GM10266 (cell line): Measurements from ENCODE around the gene CLNK.

Source experiments
- DNase-seq: peaks from one replicate; pipeline ENCODE4 v3.0.0; 2012; ENCODE audit errors: extremely low spot score
- TF ChIP-seq, protein P1 (sequence below): IDR thresholded peaks from 2 replicates; pipeline ENCODE4 v1.5.1; 2012; ENCODE audit warnings: mild to moderate bottlenecking, low read depth; ENCODE audit not compliant: control insufficient read depth, insufficient read depth; ENCODE audit errors: missing control alignments

The CLNK gene

GRCh38 chr4:10454726-10455125, 229.8 kb downstream of the CLNK start:
- TF ChIP-seq, protein P1, sequence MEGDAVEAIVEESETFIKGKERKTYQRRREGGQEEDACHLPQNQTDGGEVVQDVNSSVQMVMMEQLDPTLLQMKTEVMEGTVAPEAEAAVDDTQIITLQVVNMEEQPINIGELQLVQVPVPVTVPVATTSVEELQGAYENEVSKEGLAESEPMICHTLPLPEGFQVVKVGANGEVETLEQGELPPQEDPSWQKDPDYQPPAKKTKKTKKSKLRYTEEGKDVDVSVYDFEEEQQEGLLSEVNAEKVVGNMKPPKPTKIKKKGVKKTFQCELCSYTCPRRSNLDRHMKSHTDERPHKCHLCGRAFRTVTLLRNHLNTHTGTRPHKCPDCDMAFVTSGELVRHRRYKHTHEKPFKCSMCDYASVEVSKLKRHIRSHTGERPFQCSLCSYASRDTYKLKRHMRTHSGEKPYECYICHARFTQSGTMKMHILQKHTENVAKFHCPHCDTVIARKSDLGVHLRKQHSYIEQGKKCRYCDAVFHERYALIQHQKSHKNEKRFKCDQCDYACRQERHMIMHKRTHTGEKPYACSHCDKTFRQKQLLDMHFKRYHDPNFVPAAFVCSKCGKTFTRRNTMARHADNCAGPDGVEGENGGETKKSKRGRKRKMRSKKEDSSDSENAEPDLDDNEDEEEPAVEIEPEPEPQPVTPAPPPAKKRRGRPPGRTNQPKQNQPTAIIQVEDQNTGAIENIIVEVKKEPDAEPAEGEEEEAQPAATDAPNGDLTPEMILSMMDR = no peak
- DNase-seq = no peak

DNA sequence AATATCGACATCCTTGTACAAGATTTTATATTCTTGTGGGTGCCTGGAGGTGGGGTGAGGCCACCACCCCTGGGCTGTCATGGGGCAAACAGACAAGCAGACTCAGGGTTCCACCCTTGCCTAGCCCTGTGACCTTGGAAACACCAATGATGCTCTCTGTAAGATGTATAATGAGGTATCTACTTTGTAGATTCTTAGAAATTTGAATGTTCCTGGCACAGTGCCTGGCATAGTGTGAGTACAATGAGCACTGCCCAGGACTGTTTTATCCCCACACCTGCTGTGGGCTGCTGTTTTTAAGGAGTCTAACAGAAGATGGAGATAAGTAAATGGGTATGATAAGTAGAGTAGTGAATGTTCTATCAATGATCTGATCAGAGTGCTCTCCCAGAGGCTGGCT, 230.4 kb downstream of the CLNK start:
- no peak for DNase-seq
- TF ChIP-seq, protein P1 = no peak

DNA sequence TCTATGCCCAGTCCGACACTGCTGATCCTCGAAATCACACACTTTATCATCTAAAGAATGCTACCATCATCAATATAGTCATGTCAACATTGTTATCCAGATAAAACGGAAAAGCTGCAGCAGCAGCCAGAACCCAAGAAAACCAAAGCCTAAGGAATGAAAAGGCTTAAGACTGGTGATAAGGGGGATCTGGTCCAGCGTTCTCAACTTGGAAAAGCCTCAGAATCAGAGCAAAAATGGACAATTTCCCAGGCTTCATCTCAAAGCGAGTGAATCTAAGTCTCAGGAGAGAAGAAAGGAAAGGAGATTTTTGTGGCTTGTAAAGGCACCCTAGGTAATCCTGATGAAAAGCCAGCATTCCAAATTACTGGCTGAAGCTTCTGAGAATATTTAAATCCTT, 235.6 kb downstream of the CLNK start:
- TF ChIP-seq, protein P1 = no peak
- DNase-seq = no peak

GRCh38 chr4:10442976-10443375, 241.6 kb downstream of the CLNK start:
- DNase-seq = no peak

DNA sequence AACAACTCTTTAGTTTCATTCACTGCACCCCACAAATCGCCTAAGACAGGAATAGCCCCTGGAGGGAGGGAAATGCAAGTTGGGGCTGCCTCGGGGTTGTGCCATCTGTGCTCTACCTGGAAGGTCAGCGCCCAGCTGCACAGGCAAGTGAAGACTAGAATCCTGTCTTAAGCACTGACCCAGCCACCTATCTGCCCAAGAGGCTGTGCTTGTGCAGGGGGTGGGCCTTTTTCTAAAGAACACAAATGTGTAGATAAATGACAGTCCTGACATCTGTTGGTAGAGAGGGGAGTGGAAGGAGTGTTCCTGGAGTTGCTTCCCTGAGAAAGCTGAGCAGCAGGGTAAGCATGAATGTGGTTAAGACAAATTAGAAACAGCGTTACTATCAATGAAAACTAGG, 243.1 kb downstream of the CLNK start:
- DNase-seq = no peak
- TF ChIP-seq, protein P1 = no peak

More at GRCh38 chr4:10442976-10443375, 241.6 kb downstream of the CLNK start:
- TF ChIP-seq, protein P1 = no peak

GRCh38 chr4:10438924-10439323, 245.6 kb downstream of the CLNK start:
- TF ChIP-seq, protein P1 = no peak
- DNase-seq = no peak

- DNase-seq = no peak
- TF ChIP-seq, protein P1 = no peak
Measured at GRCh38 chr4:10437735-10438134, 246.8 kb downstream of the CLNK start.
